GM18873 (cell line): Measurements from ENCODE around the gene RBFOX2.

Source experiments
- ATAC-seq: cut with Tn5 transposase; IDR thresholded peaks from one replicate; pipeline ENCODE4 v1.9.1; 2021; ENCODE audit warnings: mild to moderate bottlenecking, moderate library complexity, moderate number of reproducible peaks; ENCODE audit not compliant: unreplicated experiment, low FRiP score

Gene RBFOX2

DNA sequence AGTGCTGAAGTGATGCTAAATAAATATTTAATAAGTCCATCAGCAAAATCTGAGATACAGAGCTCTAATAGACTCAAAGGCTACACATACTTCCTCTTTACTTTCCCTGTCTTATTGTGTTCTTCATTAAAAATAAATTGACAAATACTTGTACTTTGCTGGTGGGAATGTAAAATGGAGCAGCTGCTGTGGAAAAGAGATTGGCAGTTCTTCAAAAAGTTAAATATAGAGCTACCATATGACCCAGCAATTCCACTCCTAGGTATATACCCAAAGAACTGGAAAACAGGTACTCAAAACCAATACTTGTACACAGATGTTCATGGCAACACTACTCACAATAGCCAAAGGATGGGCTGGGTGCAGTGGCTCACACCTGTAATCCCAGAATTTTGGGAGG, 76.0 kb downstream of the RBFOX2 start:
- ATAC-seq = no peak

DNA sequence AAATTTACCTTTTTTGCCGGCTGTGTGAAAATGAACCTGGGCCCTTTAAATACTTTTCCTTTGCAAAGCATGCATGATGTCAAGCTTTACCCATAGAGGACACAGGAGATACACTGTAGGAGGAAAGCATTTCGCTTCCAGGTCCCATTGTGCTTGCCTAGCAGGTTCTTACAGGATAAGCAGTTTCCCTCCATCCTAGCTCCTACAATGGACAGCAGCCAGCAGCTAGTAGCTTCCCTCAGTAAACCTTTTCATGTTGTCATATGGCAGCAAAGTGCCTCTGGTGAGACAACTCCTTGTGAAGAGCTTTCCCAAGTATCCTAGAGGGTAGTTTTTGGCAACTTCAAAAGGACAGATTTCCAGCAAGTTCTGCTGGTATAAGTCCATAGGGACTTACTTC, 78.4 kb downstream of the RBFOX2 start:
- no peak for ATAC-seq

DNA sequence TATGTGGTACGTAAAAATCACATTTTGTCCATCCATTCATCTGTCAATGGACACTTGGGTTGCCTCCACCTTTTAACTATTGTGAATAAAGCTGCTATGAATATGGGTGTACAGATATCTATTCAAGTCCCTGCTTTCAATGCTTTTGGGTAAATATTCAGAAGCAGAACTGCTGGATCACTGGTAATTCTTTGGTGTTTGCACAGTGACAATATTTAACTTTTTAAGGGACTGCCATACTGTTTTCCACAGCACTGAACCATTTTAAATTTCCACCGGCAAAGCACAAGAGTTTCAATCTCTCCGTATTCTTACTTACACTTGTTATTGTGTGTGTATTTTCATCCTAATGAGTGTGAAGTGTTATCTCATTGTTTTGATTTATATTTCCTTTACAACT, 79.4 kb downstream of the RBFOX2 start:
- no peak for ATAC-seq

DNA sequence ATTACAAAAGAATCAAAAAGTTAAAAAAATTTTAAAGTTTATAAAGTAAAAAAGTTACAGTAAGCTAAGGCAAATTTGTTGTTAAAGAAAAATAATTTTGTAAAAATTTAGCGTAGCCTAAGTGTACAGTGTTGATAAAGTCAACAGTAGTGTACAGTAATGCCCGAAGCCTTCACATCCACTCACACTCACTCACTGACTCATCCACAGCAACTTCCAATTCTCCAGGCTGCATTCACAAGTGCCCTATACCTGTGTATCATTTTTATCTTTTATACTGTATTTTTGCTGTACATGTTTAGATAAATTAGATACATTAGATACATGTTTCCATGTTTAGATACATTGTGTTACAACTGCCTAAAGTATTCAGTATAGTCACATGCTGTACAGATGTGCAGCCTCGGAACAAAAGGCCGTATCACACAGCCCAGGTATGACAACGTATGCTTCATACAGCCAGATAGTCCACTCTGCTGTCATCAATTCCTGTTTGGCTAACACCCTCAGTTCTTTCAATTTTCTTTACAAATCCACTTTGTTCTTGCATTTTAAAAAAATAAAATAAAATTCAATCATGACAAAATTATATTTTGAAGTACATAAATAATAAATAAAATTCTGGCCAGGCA, 80.7 kb downstream of the RBFOX2 start:
- no peak for ATAC-seq

DNA sequence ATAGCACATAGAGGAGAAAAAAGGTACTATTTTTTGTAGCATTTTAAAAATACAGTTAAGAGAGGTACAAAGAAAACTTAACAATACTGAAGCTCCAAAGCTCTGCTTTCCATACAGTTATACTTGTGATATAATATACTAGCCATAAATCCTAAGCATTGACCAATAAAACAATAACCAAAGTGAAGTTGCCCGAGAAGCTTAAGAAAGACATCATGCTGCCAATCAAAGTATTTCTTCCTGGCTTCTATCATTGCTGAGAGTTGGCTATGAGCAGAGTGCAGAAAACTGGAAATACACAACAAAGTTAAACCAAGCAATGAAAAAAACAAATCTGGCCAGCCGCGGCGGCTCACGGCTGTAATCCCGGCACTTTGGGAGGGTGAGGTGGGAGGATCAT, 84.2 kb downstream of the RBFOX2 start:
- ATAC-seq = no peak

DNA sequence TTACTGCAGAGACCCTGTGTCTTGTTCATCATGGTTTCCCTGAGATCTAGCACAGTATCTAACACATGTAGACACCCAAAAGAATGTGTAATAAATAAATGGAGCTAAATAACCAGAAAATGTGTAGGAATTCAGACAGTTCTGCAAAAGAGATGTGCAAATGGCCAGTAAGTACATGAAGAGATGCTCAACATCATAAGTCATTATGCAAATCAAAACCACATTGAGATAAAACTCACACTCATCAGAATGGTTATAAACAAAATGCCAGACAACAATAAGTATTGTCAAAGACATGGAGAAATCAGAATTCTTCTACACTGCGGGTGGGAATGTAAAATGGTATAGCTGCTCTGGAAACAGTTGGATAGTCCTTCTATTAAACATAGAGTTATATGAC, 88.5 kb downstream of the RBFOX2 start:
- ATAC-seq = no peak

DNA sequence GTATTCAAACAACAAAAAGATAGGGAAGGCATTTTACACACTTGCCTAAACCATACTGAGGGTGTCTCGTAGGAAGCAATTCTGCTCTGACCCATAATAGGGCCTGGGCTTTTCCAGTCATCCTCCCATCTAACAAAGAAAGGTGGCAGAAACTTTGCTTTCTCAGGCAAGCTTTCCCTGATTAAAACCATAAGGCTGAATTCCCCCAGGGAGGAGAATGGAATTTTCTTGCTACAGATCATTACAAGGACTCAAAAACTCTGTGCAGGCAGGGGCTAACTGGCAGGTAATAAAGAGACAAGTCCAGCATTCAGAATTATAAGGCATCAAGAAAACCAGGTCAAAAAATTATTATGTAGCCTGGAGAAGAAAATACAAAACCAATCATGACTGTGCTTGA, 90.4 kb downstream of the RBFOX2 start:
- ATAC-seq = no peak

DNA sequence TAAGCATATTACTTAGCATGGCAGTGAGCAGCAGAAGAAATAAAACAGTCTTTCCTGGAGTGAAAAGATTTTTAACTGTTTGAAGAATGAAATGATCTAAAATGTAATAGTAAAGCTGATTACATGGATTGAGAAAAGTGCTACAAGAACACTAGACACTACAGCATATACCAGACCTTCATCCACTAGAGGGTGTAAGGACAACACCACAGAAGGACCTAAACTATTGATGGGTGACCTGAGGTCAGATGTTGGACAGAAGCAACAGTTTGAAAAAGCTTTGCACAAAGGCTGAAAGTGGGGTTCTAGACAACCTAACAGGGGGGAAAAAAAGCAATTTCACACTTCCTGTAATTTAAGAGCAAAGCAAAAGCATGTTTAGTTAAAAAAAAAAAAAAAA, 97.7 kb downstream of the RBFOX2 start:
- ATAC-seq = no peak

DNA sequence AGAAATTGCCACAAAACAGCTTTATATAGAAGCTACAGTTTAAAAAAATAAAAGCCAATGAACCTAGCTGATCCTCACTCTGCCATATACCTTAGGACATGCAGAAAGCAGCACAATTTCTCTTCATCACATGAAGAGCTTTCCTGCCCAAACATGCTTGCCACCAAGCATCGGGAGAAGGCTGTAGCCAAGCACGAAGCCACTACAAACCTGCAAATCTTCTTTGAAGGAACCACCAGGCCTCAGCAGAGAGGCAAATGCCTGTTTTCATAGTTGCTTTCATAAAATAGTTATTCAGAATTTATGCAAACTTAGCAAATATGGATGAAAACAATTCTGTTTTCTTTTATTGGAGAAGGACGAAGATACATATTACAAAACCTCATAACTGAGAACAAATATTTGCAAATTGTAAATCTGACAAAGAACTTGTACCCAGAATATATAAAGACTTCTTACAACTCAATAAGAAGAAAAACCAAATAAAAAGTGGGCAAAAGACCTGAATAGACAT, 100.3 kb downstream of the RBFOX2 start:
- no peak for ATAC-seq

DNA sequence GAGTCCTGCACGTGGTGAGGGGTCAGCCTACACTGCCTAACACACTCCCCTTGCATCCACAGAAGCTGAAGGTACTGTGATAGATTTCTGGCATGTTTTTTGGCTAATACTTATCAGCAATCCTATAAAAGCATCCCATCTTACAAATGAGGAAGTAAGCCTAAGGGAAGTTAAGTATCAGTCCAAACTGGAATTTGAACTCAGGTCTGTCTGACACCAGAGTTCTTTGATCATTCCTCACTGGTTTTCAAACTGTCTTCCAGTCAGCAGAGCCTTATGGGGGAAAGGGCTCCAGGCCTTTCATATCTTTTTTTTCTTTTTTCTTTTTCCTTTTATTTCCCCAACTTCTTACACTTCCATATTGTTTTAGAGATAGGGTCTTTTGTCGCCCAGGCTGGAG, 105.6 kb downstream of the RBFOX2 start:
- ATAC-seq = no peak

DNA sequence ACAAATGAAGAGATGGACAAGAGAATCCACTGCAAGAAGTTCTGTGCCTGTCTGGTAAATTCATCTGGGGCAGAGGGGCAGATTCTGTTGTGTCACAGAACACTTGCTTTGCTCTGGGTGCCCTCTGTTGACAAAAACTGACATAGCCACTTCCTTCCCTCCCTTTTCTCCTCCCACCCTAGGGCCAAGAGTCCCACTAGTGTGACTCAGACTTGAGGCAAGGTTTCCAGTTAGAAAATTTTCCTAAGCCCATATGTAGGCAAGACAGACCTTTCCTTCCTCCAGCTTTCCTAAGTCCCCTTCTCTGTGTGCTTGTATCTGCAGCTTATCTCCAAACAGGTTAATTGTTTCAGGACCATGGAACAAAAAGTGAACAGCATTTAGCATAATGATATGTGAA, 106.8 kb downstream of the RBFOX2 start:
- no peak for ATAC-seq

DNA sequence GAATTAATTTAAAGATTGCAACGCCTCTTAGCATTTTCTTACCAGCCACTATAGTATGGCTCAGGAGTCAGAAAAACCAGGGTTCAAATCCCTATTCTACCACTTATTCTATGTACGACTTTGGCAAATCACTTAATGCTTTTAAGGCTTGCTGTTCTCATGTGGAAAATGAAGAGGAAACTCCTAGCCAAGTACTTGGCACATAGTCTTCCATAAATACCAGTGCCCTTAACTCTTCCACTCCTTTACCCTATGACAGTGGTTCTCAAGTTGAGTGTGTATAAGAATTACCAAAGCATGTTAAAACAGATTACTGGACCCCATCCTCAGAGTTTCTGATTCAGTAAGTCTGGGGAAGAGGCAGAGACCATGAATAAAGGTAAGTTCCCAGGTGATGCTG, 107.6 kb downstream of the RBFOX2 start:
- ATAC-seq = no peak

DNA sequence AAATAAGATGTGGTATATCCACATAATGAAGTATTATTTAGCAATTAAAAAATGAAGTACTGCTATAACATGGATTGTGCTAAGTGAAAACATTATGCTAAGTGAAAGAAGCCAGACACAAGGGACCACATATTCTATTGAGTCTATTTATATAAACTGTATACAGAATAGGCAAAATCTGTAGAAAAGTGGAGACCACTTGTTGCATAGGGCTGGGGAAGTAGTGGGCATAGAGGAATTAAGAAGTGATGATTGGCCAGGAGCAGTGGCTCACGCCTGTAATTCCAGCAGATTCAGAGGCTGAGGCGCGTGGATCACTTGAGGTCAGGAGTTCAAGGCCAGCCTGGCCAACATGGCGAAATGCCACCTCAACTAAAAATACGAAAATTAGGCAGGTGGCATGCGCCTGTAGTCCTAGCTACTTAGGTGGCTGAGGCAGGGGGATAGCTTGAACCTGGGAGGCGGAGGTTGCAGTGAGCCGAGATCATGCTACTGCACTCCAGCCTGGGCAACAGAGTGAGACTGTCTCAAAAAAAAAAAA, 109.6 kb downstream of the RBFOX2 start:
- ATAC-seq = no peak

DNA sequence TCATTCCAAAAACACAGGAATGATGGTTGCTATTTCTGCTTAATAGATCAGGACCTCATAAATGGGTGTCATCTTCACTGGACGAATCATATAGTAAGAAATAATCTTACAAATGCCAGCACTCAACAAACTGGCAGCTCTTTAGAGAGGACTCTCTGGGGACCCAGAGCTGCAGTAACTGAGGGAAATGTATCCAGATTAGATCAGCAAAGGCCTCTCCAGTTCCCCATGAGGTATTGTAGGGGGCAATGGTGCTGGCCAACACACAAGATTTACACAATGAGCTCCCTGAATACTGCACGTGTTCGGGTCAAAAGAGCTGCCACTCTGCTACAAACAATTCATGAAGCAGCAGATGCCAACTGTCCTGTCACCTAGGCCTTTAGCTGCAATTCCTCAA, 110.2 kb downstream of the RBFOX2 start:
- ATAC-seq = no peak

DNA sequence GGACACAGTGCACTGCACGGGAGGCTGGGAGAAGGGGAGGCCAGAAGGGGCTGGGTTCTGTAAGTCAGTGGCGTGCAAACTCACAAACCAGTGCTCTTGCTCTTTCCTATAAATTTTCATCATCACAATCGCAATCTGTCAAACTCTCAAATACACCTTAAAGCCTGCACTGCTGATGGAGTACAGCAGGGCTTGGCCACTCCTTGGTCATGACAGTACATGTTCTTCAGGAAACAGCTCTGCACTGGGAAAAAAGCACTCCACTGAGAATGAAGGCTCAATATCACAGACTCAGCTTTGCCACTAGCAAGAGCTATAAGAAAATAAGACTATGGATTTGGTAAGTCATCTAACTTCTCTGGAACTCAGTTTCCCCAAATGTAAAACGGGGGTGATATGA, 111.0 kb downstream of the RBFOX2 start:
- no peak for ATAC-seq

DNA sequence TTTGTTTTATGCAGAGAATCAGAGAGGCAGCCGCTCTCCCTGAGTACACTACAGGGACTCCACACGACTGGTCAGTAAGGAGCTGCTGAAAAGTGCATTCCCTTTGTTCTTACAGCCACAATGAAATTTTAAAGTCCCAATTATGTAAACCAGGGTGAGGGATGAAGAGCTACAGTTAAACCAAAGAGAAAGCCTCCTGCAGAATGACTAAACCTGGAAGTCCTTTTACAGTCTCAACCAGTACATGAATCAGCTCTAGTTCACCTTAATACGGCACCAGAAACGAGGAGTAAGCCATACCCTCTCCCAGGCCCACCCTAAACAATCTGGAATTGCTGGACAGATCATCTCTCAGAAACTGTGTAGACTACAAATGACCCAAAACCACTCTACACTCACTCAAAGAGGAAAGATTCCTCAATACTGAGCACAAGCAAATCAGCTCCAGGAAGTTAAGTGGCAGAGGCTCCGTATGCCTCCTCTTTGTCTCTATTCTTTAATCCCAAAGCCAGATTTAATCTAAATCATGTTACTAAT, 113.1 kb downstream of the RBFOX2 start:
- no peak for ATAC-seq

DNA sequence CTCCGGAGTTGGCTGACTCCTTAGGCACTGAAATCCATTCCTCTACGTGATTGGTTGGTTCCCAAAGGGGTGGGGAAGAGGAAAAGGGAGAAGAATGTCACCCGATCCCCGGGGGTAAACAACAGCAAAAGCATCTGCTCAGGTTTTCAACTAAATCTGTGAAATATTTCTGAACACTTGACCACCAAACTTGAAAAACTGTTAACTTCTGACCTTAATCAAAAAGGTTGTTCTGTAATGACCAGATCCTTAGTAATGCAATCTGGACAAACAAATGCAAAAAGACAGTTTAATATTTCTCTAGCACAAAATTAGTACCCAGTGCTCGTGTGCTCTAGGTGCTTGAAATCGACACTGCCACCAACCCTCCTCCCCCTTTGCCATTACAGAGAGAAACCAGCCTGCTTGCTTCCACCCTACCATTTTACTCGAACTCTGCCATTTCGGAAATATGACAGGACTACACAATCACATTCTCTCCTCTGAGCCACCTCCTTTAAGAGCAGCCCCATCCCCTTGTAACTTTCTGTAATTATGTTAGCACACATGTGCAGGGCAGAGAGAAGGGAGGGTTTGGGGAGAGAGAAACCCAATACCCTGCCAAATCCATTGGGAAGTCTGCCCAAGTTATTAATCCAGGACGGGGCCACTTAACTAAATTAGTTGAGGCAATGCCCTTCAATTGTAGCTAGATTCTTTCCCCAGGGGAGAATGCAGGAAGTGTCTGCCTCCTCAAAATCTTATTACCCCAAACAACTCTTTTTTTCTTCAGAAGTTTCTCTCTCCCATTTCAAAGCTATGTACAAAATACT, 113.8 kb downstream of the RBFOX2 start:
- ATAC-seq = no peak

DNA sequence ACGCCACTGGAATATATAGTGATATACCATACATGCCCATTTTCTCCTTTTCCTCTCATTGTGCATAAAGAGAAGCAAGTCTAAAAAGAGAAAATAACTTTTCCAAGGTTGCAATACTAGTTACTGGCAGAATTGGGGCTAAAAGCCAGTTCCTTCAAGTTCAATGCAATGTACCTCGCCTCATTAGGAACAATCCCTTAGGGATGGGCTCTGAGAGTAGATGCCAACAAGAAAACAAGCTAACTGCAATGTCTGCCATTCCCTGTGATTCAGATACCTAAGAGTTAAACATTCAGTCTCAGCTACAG, 114.3 kb downstream of the RBFOX2 start:
- no peak for ATAC-seq

DNA sequence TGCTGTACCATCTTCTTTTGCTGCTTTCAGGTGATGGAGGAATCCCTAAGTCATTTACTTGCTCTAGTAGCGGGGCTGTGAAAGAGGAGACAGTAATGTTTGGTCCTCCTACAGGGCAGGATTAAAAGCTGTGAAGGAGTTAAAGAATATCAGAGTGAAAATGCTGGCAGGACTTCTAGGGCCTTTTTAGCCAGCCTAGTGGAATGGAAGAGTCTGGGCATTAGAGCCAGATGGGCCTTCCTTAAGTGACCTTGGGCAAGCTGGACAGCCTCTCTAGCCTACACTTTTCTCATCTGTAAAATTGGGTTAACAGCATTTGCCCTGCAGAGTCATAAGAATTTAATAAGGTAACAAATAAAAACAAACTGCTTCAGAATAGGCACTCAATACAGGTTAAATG, 114.7 kb downstream of the RBFOX2 start:
- no peak for ATAC-seq

DNA sequence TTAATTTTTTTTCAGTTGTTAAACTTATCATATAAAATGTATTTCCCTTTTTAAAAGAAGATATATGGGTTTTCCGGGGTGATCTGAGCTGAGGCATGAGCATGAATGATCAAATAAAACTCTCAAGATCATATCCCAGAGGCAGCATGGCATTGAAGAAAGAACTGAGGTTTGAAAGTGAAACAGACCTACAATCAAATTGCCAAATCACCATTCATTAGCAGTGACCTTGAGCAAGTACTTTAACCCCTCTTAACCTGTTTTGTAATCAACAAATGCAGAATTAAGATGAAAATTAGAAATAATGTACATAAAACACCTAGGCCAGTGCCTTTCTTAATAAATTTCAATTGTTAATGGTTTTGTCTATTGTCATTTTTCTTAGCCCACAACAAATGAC, 116.0 kb downstream of the RBFOX2 start:
- no peak for ATAC-seq

DNA sequence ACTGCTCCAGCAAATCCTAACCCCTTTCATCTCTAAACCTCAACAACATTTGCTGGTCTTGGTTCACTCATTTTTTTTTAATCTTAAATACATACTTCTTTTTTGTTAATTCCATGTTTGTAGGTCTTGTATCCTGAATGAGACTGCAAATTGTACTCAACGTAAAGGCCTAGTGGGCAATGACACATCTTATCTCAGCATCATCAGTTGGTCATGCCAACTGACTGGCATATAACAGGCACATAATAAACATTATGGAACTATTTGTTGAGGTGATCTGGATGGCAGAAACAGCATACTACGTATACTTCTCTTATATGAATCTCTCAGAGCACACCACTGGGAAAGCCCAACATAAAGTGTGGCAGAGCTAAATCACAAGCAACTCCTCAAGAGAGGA, 116.7 kb downstream of the RBFOX2 start:
- no peak for ATAC-seq

DNA sequence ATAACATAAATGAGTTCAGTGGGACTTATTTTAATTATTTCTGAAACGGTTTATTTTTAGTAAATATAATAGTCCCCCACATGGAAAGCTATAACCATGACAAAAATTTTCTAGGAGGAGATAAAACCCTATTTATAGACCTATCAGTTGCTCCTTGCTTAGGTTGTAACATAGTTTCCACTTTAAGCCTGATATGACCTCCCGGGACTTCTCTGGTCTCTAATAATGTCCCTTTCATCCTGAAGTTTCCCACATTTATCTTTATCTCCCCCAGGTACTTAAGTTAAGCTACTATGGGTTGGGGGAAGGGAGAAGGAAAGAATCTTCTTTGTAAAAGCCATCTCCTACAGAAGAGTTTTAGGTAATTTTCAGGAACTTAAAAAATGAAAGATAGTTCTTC, 117.7 kb downstream of the RBFOX2 start:
- ATAC-seq = no peak
